GM21390 (cell line): ENCODE results near the gene AGL.
A peak's percentile ranks its signal among the peaks of the same experiment; 100 is the strongest.
"Not testable (repeated sequence)": the region's sequence is repeated elsewhere in the genome, so short reads cannot be mapped to it uniquely, and the experiment has no call there.

ENCODE experiments used
- ATAC-seq: cut with Tn5 transposase; IDR thresholded peaks from one replicate; pipeline ENCODE4 v1.9.1; 2021; ENCODE audit not compliant: unreplicated experiment

The AGL gene

DNA sequence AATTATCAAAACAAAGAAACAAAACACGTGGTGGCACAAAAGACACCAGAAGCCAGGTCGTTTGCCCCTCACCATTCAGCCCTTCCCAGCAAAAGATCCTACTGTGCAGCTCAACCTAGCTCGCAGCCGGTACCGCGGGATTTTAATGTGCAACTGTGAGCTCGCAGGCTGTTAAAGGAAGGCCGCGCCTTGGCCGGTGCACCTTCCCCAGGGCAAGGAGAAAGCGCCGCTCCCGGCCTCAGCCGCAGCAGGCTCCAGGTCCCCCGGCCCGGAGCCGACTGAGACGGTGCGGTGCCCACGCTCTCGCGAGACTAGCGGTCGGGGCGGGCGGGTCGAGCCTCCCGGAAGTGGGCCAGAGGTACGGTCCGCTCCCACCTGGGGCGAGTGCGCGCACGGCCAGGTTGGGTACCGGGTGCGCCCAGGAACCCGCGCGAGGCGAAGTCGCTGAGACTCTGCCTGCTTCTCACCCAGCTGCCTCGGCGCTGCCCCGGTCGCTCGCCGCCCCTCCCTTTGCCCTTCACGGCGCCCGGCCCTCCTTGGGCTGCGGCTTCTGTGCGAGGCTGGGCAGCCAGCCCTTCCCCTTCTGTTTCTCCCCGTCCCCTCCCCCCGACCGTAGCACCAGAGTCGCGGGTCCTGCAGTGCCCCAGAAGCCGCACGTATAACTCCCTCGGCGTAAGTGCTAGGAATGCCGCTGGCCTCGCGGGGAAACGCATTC is at the start of gene AGL:
TSS of gene AGL (plus strand) at position 618 of the 715 bp plus-strand sequence. CDS start 682 bp downstream, outside the sequence.
- ATAC-seq = peak; percentile 98

DNA sequence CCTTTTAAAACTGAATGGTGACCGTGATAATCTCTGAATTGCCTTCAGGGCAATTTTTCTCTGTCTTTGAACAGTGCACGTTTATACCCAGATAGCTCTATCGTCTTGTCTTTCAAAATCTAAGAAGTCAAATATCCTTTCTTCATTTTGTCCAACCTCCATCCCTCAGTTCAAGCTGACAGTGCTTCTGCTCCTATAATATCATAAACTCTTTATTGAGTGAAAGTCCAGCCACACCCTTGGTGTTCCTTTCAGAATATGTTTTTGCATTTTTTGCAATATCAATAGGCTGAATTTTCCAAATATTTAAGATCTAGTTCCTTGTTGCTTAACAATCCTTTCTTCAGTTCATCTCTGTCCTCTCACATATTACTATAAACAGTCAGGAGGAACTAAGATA is 48.6 kb upstream of the AGL start:
- no peak for ATAC-seq

DNA sequence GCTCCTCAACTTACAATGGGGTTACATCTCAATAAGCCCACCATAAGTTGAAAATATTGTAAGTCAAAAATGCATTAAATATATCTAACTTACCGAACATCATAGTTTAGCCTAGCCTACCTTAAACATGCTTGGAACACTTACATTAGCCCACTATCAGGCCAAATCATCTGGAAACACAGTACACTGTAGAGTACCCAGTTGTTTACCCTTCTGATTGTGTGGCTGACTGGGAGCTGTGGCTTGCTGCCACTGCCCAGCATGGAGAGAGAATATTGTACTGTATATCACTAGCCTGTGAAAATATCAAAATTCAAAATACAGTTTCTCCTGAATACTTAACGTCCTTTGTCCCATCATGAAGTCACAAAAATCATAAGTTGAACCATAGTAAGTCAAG is 43.3 kb upstream of the AGL start:
- ATAC-seq = no peak

DNA sequence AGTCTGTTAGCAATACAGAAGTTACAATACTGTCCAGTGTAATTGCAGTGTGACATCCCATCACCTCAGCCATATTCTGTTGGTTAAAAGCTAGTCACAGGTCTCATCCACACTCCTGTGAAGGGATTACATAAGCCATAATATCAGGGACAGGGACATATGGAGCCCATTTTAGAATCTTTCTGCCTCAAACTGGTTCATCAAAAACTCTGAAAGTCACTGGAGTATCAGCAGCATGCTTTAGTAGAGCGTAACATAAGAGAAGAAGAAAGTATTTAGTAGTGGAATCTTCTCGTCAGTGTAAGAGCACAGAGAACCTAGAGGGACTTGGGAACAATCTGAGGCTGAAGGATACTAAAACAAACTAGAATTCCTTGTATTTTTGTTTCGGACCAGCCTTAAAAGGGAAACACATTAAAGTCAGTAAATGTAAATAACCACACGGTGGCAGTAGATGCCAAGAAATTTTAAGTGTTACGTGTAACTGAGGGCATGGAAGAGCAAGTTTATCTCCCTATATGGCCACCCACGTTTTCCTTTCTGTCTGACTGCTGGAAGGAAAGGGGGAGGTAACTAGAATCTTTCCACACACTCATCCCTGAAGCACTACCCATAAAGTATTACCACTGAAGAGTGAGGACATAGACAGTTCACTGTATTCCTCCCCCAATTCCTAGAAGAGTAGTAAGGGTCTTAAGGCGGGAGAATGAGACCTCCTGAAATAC is 41.6 kb upstream of the AGL start:
- ATAC-seq = peak; percentile 91

DNA sequence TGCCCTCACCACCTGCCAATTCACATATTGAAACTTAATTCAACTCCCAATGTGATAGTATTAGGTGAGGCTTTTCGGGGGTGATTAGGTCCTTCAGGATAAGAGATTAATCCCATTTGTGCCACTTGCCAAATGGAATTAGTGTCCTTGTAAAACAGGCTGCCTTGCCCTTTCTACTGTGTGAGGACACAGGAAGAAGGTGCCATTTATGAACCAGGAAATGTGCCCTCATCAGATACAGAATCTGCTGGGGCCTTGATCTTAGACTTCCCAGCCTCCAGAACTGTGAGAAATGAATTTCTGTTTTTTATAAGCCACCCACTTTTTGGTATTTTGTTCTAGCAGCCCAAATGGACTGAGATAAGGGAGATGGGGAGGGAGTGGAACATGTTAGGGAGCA is 39.1 kb upstream of the AGL start:
- no peak for ATAC-seq

DNA sequence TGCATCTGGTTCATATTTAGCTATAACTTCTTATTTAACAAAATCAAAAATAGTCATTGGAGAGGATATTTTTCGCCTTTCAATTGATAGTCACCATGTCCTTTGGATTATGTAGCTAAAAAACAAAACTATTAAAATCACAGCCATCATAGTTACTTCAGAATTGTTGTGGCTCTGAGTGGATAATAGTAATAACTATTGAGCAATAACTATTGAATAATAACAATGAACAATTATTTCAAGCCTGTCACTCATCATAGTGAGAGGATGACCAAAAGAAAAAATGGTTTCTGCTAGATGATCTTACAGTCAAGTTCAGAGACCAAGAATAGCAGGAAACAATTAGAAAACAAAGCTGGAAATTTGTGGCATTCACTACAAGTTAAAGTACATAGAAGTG is 38.4 kb upstream of the AGL start:
- no peak for ATAC-seq

DNA sequence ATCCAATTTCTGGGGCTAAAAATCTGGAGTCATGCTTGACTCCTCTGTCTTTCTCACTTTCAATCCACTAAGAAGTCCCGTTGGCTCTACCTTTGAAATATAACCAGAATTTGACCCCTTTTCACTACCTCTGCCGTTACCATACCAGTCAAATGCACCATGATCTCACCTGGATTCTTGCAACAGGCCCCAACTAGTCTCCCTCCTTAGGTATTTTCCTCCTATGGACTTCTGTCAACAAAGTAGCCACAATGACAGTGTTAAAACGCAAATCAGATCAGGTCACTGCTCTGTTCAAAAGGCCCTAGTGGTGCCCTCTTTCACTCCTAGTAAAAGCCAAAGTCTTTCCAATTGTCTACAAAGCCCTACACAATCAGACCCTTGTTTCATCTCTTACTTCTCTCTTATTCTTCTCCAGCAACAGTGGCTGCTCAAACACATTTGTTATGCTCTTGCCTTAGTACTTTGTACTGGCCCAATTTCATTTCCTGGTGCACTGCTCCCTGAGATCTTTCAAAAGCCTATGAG is 35.7 kb upstream of the AGL start:
- no peak for ATAC-seq

DNA sequence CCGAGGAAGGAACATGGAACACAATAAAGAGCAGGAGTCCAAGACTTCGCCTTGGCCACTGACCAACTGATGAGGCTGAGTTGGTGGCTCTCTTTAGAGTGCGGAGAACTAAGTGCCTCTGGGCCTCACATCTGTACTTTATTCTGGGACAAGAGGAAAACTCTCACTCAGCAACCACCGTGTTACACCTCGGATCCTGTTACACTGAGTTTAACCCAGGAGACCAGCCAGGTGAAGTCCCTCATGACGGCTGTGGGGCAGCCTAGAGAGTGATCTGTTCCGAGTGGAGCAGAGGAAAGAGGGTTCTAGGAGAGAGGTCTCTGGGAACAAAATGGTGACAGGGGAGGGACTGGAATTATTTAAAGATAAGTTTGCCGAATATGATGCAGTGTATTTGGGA is 33.5 kb upstream of the AGL start:
- no peak for ATAC-seq

DNA sequence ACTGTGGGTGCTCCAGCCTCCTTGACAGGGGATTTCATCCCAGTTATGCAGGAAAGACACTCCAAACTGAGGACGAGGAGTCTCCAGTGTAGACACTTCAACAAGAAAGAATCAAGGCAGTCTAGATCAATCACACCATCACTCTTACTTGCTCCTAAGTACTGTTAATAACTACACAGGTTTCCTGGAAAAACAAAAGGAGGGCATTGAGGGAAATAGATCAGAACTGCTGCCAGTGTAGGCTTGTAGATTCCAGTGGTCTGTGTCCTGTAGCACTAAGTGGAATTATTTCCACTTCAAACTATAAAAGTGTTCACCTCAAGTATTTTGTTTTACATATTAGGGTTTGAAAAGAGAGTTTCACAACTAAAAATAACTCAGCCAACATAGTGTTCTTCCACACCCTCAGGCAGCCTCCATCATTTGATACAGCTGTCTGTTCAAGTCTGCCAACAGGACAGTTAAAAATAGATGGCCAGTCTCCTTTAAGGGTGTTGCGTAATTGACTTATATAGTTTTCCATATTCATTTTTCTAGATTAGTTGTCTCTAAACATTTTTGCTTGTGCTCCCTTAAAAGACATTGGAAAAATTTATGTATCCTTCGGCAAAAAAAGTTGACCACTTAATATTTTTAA is 32.0 kb upstream of the AGL start:
- ATAC-seq = no peak

DNA sequence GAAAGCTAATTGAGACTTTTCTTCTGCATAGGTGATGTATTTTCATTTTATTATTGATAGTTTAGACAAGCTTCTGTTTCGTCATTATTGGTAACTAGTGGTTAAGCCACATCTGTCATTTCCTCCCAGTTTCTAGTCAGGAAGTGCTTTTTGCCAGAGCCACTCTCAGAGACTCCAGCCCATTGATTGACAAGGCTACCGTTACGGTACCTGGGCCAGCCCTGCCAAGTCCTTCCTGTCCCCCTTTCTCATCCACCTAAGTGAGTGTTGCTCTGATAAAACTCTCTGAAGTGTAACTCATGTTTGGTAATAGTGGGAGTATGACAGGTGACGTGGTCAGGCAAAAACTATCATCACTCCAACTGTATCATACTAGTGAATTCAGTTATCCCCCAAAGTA is 29.6 kb upstream of the AGL start:
- peak; percentile 91 for ATAC-seq

DNA sequence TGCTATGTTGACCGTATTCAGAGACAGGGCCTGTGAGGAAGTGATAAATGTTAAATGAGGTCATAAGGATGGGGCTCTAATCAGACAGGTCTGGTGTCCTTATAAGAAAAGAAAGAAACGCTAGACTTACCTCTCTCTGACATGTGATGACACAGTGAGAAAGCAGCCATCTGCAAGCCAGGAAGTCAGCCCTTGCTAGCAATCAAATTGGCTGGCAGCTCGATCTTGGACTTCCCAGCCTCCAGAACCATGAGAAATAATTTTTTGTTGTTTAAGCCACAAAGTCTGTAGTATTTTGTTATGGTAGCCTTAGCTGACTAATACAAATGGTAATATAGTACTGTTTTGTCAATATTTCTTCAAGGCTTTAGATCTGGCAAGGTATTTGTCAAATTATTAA is 25.1 kb upstream of the AGL start:
- no peak for ATAC-seq

DNA sequence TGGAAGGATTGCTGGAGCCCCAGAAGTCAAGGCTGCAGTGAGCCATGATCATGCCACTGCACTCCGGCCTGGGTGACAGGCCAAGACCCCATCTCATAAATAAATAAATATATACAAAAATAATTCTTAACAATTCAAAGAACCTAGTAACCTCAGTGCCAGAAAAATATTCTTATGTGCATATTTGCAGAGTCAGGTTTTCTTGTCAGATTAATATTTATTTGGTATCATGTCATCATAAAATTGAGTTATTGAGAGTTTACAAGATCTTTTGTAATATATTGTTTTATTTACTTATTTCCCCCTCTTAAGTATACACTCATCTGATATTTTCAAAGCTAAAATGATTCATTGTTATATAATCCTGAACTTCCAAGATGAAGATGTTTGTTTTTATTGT is 24.5 kb upstream of the AGL start:
- ATAC-seq = no peak

DNA sequence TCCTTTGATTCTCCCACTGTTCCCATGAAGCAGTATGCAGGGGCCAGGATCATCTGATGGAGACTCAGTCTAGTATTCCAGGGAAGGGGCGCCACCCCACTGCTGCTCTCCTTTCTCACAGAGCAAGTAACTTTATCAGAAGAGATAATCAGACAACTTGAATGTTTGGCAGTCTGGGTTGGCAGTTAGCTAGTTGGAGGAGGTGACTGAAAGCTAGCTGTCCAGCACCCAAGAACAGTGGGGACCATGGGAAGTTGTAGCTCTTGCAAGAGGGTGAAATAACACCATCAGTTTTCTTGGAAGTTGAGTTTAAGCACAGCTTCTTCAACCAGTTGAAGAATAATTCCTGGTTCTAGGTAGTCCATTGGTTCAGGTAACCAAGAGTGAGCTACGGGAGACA is 22.2 kb upstream of the AGL start:
- ATAC-seq = no peak

DNA sequence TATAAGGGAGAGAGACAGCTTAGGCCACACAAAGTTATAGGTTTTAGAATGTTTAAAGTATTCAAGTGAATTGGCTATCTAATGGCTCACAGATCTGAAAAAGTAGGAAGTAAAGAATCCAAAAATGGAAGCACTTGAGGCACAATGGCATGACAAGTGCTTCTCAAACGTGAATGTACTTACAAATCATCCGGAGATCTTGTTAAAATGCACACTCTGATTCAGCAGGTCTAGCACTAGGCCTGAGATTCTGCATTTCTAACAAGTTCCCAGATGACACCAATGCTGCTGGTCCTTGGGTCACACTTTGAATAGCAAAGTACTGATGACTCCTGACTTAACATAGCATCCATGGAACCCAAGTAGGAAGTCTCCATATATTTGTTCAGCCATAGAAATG is 20.9 kb upstream of the AGL start:
- no peak for ATAC-seq

DNA sequence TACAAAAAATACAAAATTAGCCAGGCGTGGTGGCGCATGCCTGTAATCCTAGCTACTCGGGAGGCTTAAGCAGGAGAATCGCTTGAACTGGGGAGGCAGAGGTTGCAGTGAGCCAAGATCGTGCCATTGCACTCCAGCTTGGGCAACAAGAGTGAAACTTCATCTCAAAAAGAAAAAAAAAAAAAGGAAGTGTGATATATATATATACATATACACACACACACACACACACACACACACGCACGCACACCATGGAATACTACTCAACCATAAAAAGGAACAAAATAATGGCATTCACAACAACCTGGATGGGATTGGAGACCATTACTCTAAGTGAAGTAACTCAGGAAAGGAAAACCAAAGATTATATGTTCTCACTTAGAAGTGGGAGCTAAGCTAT is 16.2 kb upstream of the AGL start:
- not testable (repeated sequence) for ATAC-seq

DNA sequence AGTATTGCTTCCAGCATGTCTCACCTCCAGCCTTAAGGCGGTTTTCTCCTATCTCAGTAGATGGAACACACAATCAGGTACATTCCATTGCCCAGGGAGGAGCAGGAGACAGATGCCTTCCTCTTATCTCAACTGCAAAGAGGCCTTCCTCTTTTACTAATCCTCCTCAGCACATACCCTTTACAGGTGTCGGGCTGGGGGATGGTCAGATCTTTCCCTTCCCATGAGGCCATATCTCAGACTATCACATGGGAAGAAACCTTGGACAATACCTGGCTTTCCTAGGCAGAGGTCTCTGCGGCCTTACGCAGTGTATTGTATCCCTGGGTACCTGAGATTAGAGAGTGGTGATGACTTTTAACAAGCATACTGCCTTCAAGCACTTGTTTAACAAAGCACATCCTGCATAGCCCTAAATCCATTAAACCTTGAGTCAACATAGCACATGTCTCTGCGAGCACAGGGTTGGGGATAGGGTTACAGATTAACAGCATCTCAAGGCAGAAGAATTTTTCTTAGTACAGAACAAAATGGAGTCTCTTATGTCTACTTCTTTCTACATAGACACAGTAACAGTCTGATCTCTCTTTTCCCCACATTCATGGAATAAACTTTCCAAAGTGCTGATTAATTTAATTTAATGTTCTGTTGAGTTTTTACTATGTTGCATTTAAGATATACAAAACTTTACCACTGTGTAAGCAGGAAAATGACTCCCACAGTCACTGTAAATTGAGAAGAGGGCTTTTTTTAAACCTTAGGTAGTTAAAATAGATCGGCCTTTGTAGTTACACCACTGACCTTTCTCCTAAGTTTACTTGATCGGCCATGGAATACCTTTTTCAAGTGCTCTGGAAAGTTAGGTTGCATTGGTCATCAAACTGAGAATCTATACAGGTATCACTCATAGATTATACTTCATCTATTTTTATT is 13.7 kb upstream of the AGL start:
- not testable (repeated sequence) for ATAC-seq

DNA sequence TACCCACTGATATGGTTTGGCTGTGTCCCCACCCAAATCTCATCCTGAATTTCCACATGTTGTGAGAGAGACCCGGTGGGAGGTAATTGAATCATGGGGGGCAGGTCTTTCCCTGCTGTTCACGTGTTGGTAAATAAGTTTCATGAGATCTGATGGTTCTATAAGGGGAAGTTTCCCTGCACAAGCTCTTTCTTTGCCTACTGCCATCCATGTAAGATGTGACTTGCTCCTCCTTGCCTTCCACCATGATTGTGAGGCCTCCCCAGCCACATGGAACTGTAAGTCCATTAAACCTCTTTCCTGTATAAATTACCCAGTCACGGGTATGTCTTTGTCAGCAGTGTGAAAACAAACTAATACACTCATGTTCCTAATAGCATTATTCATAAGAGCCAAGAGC is 9.8 kb upstream of the AGL start:
- ATAC-seq = not testable (repeated sequence)

DNA sequence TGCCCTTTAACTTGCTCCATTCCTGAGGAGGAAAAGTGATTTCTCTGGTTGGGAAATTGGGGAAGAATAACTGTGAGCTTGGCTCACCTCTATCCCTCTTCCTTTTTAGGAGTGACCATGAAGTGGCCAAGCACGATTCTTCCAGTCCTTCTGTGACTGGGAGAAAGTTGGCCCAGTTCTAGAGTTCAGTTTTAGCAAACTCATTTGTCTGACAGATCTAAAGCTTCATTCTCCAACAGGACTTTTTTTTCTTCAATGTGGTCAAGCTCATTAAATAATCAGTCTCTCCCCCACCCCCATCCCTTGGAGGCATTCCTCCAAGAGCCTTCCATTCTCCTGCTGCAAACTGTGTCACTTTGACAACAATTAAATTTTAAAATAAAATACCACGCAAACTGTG is 6.4 kb upstream of the AGL start:
- ATAC-seq = no peak

DNA sequence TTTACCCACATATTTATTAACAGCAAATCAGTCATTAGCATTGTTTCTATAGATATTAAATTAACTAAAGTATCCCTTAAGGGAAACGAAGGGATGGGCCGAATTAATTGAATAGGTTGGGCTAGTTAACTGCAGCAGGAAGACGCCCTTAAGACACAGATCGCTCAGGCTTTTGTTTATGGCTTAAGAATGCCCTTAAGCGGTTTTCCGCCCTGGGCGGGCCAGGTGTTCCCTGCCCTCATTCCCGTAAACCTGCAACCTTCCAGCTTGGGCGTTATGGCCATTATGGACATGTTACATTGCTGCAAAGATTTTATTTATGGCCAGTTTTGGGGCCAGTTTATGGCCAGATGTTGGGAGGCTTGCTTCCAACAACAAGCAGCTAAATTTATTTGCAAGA is 5.0 kb upstream of the AGL start:
- ATAC-seq = not testable (repeated sequence)

DNA sequence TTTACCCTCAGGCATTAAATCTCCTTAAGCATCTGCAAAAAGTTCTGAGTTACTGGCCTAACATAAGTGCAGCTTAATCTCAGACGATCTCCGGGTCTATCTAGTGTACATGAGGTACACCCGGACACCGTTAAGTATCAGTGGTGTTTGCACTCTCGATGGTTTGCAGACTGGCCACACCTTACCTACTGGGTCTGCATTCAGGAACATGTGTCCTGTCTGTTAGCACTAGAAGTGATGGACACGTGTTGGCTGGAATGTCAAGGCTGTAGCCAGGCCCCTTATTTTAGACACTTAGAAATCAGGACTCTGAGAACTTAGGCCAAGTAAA is 783 bp upstream of the AGL start:
- ATAC-seq = peak; percentile 3
